Measurements from ENCODE around the gene TRMT11.
"Not testable (repeated sequence)": the region's sequence is repeated elsewhere in the genome, so short reads cannot be mapped to it uniquely, and the experiment has no call there.

The TRMT11 gene

GRCh38 chr6:125994670-125995488 is 8.5 kb downstream of the TRMT11 start:
- DNase-seq (ENCODE audit: low spot score) = no peak

DNA sequence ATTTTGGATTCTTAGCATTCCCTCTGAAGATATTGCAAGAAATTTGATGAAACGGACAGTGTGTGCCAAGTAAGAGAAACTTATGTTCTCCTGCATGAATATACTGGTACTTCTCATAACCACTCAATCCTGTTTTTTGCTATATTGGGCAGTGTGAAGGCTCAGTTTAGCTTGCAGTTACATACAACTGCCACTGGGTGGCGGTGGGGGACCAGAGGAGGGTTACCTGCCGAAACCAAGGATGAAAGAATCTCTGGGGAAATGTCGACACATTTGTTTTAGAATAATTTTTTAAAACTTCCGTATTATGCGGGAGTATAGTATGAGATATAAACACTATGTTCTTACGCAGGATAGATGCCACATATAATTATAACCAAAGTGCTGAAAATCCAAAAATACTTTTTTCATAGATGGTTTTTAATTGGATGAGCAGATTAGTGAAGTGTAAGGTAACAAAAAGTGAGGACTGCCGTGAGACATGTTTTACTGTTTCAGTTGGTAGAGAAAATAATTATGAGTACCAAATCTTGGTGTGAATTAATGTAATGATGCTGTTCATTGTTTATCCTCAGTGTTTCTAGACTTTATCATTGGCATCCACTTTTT is 9.7 kb downstream of the TRMT11 start:
- peak; percentile 70 for DNase-seq (ENCODE audit: low spot score)

DNA sequence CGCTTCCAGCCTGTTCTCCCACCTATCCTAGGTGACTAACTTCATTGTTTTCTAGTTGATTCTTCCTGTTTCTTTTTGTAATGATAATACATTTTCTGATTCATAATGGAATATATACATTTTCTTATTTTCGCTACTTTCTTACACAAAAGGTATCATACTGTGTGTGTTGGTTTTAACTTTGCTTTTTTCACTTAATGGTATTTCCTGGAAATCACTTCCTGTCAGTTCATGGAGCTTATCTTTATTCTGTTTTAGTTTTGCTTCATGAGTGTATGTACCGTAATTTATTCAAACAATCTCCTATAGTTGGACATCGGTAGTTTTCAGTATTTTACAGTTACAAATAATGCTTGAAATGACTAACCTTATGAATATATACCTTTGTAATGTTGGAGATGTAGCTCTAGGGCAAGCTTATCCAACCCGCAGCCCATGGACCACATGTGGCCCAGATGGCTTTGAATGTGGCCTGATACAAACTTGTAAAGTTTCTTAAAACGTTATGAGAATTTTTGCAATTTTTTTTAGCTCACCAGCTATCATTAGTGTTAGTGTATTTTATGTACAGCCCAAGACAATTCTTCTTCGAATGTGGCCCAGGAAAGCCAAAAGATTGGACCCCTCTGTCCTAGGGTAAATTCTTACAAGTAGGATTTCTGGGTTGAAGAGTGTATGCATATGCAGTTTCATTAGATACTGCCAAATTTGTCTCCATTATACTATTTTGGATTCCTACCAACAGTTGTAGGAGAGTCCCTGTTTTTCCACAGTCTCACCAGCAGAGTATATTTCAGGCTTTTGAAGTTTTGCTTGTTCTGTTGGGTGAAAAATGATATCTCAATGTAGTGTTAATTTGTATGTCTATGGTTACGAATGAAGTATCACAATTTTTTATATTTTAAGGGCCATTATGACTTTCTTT is 16.7 kb downstream of the TRMT11 start:
- DNase-seq (ENCODE audit: low spot score) = no peak

DNA sequence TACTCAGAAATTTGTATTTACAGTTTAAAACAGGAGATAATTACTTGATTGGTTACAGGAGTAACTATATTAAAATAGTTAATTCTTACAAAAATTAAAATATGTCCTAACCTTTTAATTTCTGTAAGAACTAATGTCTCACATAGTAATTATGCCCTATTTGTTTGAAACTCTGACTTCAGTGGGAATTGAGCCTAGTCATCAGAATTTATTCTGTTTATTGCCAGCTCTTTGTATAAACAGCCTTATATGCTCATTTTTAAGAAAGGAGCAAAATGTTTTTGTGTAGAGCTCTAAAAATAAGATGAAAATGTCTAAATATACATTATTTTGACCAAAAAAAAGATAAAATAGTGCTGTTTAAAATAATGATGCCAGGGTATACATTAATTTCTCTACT is 21.5 kb downstream of the TRMT11 start:
- no peak for DNase-seq (ENCODE audit: low spot score)

DNA sequence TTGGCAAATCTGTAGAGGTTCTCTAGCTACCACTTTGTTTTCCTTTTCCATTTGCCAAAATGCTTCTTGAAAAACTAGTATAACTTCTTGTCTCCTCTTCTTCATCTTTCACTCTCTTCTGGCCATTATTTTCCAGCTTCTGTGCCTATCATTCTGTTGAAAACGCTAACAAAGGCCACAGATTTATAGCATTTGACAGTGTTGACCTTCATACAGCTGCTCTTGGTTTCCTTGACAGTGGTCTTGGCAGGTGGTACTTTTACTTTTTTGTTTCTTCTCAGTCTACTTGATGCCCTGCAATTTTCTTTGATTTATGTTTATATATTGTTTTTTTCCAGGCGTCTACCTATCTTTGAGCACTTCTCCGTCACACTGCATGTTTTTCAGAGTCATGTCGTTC is 23.7 kb downstream of the TRMT11 start:
- DNase-seq (ENCODE audit: low spot score) = no peak

- peak; percentile 8 for DNase-seq (ENCODE audit: low spot score)
Measured at GRCh38 chr6:126015863-126016262, 29.5 kb downstream of the TRMT11 start.

DNA sequence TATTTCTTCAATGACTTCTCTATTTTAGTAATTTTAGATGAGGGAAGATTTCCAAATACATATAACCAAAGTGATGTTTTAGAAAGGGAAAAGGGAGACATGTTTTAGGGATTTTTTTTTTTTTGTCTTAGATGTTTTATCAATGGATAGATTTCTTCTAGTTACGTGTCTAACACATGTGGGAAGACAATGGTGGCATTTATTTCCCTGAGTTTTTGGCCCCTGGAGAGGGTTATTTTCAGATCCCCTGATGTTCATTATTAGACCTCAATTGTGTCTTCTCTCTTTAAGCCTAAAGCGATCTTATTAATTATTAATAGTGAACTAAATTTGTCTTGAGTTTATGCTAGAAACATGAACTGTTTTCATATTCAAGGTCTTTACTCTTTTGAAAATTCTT is 30.3 kb downstream of the TRMT11 start:
- no peak for DNase-seq (ENCODE audit: low spot score)

DNA sequence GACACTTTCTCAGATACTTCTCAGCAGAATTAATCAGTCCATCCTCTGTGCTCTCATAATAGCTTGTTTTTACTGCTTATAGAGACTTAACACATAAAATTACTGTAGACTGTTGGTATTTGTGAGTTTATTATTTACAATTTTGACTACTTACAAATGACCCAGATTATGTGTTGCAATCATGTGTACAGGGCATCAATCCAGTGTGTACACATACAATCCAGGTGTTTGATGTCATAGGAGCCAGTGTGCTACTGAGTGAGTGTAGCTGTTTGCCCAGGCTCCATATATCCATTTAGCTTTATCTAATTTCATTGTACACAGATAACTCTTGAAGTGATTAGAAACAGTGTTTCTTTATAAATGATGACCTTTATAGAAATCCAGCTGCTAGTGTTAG is 31.3 kb downstream of the TRMT11 start:
- DNase-seq (ENCODE audit: low spot score) = no peak

DNA sequence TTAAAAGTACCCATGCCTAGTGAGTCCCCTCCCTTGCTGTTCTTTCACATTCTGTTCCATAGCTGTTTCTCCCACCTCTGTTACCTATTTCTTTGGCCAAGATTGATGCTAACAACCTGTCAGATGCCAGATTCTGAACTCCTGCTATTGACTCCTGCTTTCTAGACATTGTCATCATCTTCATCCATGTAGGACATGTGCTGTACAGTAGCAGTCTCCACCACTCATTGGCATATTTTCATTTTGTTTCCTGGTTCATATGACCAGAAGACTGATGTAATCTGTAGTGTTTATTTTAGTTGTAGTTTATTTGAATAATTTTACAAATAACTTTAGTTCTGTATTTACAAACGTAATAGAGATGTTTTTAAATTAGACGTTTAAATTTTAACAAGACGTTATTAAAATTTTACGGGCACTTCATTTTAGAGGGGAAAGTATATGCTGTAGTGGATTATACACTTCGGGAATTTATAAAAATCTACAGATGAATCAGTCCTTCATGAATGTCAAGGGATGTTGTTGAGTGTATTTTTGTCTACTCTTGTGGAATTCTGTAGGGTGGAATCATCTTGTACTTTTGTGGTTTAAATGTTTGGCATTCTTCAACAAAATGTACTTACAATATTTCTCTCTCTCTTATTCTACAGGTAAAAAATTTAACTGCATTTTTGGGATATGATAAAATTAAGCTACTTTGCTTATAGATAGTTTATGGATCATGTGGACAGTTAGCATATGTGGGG is 34.1 kb downstream of the TRMT11 start:
- no peak for DNase-seq (ENCODE audit: low spot score)

- DNase-seq (ENCODE audit: low spot score) = not testable (repeated sequence)
Measured at GRCh38 chr6:126023474-126023873, 37.1 kb downstream of the TRMT11 start.

DNA sequence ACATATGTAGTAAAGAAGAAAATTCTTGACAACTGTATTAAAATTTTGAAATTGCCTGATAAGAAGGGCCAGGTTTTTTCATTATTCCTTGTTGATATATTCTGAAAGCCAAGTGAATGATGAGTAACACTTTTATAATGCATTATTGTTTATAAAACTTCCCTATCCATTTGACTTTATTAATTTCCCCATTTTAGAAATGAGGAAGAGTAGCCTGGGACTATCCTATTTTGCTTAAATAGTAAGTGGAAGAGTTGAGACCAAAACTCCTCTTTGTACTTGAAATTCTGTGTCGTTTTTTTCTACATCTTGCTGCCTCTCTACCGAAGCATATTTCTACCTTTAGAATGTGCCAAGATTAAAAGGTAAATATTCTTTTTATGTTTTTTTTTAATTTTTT is 39.7 kb downstream of the TRMT11 start:
- DNase-seq (ENCODE audit: low spot score) = no peak

GRCh38 chr6:126027601-126028000 is 41.3 kb downstream of the TRMT11 start:
- DNase-seq (ENCODE audit: low spot score) = no peak

DNA sequence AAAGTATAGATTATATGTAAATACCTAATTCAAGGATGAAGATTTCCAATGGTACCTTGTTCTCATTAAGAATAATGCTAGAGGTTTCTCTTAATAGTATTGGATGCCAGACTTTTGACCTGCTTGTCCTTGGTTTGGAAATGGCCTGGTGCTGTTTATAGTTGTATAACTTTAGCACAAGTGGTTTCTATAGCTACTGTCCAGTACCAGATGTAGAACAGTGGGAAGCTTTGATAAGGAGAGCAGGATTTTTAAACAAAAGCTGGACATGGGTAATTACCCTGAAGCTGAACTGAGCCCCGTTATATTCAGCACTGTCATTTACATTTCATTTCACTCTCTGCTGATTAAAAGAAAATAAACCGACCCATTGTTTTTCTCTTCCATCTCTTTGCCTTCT is 43.7 kb downstream of the TRMT11 start:
- DNase-seq (ENCODE audit: low spot score) = no peak

DNA sequence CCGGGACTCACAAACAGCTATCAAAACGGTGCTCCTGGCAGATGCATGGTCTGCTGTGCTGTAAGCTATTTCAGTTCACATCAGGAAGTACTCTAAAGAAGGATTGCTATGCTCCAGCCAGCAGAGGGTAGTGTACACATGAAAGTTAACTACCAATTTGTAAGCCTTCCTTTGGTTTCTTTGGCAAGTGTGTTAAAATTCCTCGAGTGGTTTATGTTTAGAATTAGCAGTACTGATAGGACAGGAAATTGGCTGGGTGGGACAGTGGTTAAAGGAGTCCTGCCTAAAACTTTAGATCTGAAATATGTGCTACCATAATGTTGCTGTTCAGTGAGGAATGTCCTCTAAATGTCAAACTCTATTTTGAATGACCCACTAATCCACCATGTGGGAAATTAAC is 47.4 kb downstream of the TRMT11 start:
- DNase-seq (ENCODE audit: low spot score) = peak; percentile 87

DNA sequence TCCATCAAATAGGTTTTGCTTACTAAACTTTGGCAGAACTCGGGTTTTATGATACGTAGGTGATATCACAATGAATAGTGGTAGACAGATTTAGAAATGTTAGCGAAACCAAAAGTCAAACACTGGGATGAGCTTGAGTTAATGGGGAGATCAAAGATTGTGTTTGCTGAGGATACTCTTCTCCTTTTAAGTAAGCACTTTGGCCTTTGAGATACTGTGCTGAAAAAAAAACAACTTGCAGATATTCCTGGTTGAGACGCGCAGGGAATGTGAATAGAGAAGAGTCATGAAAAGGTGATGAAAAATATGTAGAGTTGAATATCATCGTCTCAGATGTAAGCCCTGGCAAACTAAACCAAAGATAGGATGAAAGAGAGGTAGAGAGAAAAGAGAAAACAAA is 48.3 kb downstream of the TRMT11 start:
- no peak for DNase-seq (ENCODE audit: low spot score)

DNA sequence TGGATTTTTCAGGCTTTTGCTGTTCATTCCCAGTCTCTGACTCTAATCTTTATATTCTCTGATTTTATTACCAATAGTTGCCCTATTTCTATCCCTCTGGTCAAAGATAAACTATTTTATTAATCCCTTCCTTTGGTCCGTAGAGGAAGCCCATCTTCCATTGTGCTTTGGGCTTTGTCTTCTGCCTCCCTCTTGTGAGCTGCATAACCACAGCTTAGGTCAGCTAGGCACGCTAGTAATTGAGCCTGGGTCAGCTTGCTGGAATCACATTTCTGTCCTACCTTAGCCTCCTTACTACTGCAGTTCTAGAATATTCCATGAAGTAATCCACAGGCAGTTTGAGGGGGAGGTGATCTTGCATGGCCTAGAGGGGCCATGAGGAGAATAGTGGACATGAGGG is 49.4 kb downstream of the TRMT11 start:
- DNase-seq (ENCODE audit: low spot score) = no peak

GRCh38 chr6:126038234-126038633 is 51.9 kb downstream of the TRMT11 start:
- DNase-seq (ENCODE audit: low spot score) = no peak

GRCh38 chr6:126039284-126039683 is 52.9 kb downstream of the TRMT11 start:
- DNase-seq (ENCODE audit: low spot score) = peak; percentile 10

GRCh38 chr6:126040394-126040793 is 54.1 kb downstream of the TRMT11 start:
- no peak for DNase-seq (ENCODE audit: low spot score)

DNA sequence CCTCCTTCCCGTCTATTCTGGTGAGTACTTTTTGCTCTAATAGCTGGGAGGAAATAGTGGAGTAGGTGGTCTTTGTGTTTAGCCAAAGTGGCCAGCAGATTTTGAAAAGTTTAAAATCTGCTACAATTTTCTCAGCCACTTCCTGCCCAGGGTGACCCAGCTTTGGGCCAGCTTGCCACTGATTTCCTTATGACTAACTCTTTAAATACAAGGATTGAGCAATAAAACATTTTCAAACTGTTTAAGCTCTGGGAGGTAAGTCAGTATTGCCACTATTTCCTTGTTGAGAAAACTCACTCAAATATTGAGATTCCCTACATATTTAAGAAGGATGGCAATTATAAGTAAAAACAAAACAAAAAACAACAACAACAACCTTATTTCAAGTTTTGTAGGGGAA is 54.5 kb downstream of the TRMT11 start:
- peak; percentile 72 for DNase-seq (ENCODE audit: low spot score)

DNA sequence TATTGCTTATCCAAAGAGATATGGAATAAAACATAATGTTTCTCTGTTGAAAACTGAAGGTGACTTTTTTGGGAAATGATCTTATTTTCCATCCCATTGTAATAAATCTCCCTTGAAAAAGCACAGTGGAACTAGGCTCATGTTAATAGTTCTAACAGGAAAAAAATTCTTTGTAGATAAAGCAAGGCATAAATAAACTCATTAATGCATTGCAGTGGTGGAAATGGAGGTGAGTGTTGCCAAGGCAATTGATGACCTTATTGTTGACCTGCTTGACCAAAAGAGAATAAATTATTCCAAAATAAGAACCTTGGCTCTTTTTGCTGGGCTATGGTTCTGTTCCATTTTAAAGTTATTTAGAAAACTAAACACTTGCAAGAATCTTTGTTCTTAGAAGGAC is 55.2 kb downstream of the TRMT11 start:
- no peak for DNase-seq (ENCODE audit: low spot score)

- DNase-seq (ENCODE audit: low spot score) = no peak
Measured at GRCh38 chr6:126042001-126042419, 55.7 kb downstream of the TRMT11 start.
